HepG2 (cell line): ENCODE measurements around the gene SGO1. TPM values are rescaled to one million over a fixed set of nuclear protein-coding genes. Genes with fewer than 3 reads are reported as not detected.

Experiments
- ATAC-seq: fragments of 200-7000 bp; cut with Tn5 transposase; 3 replicates; pipeline ENCODE4 v1.9.1; 2020; ENCODE audit warnings: mild to moderate bottlenecking, moderate library complexity
- BruUV-seq: library from RNA; stranded (reverse); fragments of 400-500 nt; replicated peaks from 2 replicates; lab custom pipeline; 2021; lab: Mats Ljungman, UMichigan
- CTCF ChIA-PET: fragments of 300-600 bp; formaldehyde crosslinking; extraction: SDS; loops from one replicate; lab custom pipeline; 2021; ENCODE audit warnings: low total read pairs, inconsistent platforms, low intra/inter-chr PET ratio; lab: Yijun Ruan, JAX
- POLR2A ChIA-PET: fragments of 350-600 bp; sonication (Branson Sonifier 250); formaldehyde crosslinking; loops from one replicate; lab custom pipeline; 2020; ENCODE audit warnings: antibody characterized with exemption, inconsistent platforms; lab: Yijun Ruan, JAX
- DNase-seq: peaks from one replicate; pipeline ENCODE4 v3.0.0-alpha.2; 2015; ENCODE audit warnings: low spot score
- FAIRE-seq: peaks from 3 replicates; lab custom pipeline; 2011; peaks lifted over from hg19 to GRCh38; lab: Jason Lieb, UNC
- H2AFZ ChIP-seq: one replicate; pipeline ENCODE4 v1.6.1; 2011; ENCODE audit warnings: low read length, inconsistent platforms
- H3K27ac ChIP-seq: fragments of 300-600 bp; 3 replicates; pipeline ENCODE4 v1.8.0; 2011; ENCODE audit warnings: mixed run types, mild to moderate bottlenecking, mixed read lengths, low read length, inconsistent platforms; ENCODE audit not compliant: insufficient read depth; ENCODE audit errors: extremely low read length
- H3K27me3 ChIP-seq, 2 experiments: fragments of 200-600 bp in 1 of 2; 2 replicates in 1 of 2; 3 replicates in 1 of 2; pipeline versions ENCODE4 v1.6.0 to v1.8.0; 2011; ENCODE audit warnings: low read length in 2 of 2, mild to moderate bottlenecking in 2 of 2, moderate library complexity in 2 of 2, inconsistent platforms in 1 of 2; ENCODE audit not compliant: insufficient read depth in 2 of 2, control insufficient read depth in 1 of 2
- H3K36me3 ChIP-seq, 2 experiments: fragments of 200-600 bp in 1 of 2; replicated peaks in 1 of 2; 2 replicates in 1 of 2; 3 replicates in 1 of 2; pipeline versions ENCODE4 v1.5.1 to v1.8.0; 2011; ENCODE audit warnings: low read length in 2 of 2, inconsistent platforms in 1 of 2; ENCODE audit not compliant: insufficient read depth in 2 of 2, control insufficient read depth in 1 of 2
- H3K4me1 ChIP-seq: 2 replicates; pipeline ENCODE4 v1.5.1; 2012; ENCODE audit warnings: low read length, inconsistent platforms; ENCODE audit not compliant: insufficient read depth
- H3K4me2 ChIP-seq: 2 replicates; pipeline ENCODE4 v1.6.0; 2011; ENCODE audit warnings: low read depth, low read length, inconsistent platforms
- H3K4me3 ChIP-seq, 3 experiments: fragments of 200-600 bp in 1 of 3; sonication (generic), shearing (Covaris generic) in 1 of 3; replicated peaks in 1 of 3; 2 replicates each; pipeline ENCODE4 v1.5.1; 2011 to 2016; ENCODE audit warnings: low read length in 3 of 3, inconsistent platforms in 2 of 3, low read depth in 2 of 3, mild to moderate bottlenecking in 2 of 3, control low read depth in 1 of 3, mixed read lengths in 1 of 3; ENCODE audit not compliant: insufficient read depth in 1 of 3
- H3K79me2 ChIP-seq: one replicate; pipeline ENCODE4 v1.6.1; 2011; ENCODE audit warnings: low read length, inconsistent platforms; ENCODE audit not compliant: insufficient read depth
- H3K9ac ChIP-seq: 2 replicates; pipeline ENCODE4 v1.6.0; 2011; ENCODE audit warnings: mild to moderate bottlenecking, low read depth, low read length, inconsistent platforms; ENCODE audit not compliant: insufficient read depth
- H3K9me3 ChIP-seq: 2 replicates; pipeline ENCODE4 v1.5.1; 2012; ENCODE audit warnings: mild to moderate bottlenecking, low read length
- H4K20me1 ChIP-seq: 2 replicates; pipeline ENCODE4 v1.6.0; 2011; ENCODE audit warnings: inconsistent platforms, mild to moderate bottlenecking, low read length, moderate library complexity; ENCODE audit not compliant: insufficient read depth
- CTCF ChIP-seq: sonication (generic); formaldehyde crosslinking; IDR thresholded peaks from 2 replicates; pipeline ENCODE4 v1.5.0; 2020; ENCODE audit warnings: mild to moderate bottlenecking, missing genetic modification reagents, moderate library complexity
- ELF4 ChIP-seq: sonication (generic); formaldehyde crosslinking; IDR thresholded peaks from 2 replicates; pipeline ENCODE4 v1.5.0; 2020; ENCODE audit warnings: missing genetic modification reagents, mild to moderate bottlenecking, moderate library complexity, borderline replicate concordance
- FOXA1 ChIP-seq, 2 experiments: fragments of 450-650 bp in 1 of 2; sonication (generic) in 1 of 2; formaldehyde crosslinking in 1 of 2; IDR thresholded peaks; 2 replicates each; pipeline versions ENCODE4 v1.4.0 to v1.6.1; 2016 to 2020; ENCODE audit warnings: missing genetic modification reagents in 1 of 2
- FOXM1 ChIP-seq: sonication (generic); formaldehyde crosslinking; IDR thresholded peaks from 2 replicates; pipeline ENCODE4 v1.5.0; 2020; ENCODE audit warnings: missing genetic modification reagents
- HNRNPK ChIP-seq: fragments of 200-400 bp; formaldehyde crosslinking; IDR thresholded peaks from 2 replicates; pipeline ENCODE4 v1.6.1; 2018; ENCODE audit warnings: low read length, low read depth, moderate library complexity, mild to moderate bottlenecking; ENCODE audit not compliant: poor library complexity, severe bottlenecking
- MZF1 ChIP-seq: sonication (generic); formaldehyde crosslinking; IDR thresholded peaks from 2 replicates; pipeline ENCODE4 v1.8.1; 2023; ENCODE audit warnings: mild to moderate bottlenecking, missing genetic modification reagents, borderline replicate concordance
- RAD21 ChIP-seq: fragments of 450-650 bp; formaldehyde crosslinking; IDR thresholded peaks from 2 replicates; pipeline ENCODE4 v1.5.0; 2020; ENCODE audit warnings: mild to moderate bottlenecking
- SMC3 ChIP-seq: IDR thresholded peaks from 2 replicates; pipeline ENCODE4 v1.6.1; 2011; ENCODE audit warnings: low read length, improper control_type of control experiment
- SOX5 ChIP-seq: IDR thresholded peaks from 2 replicates; pipeline ENCODE4 v1.6.1; 2016; ENCODE audit warnings: borderline replicate concordance
- STAG1 ChIP-seq: sonication (generic); formaldehyde crosslinking; IDR thresholded peaks from 2 replicates; pipeline ENCODE4 v1.4.0; 2020; ENCODE audit warnings: missing genetic modification reagents
- ZNF672 ChIP-seq: sonication (generic); formaldehyde crosslinking; IDR thresholded peaks from 2 replicates; pipeline ENCODE4 v1.8.1; 2022; ENCODE audit warnings: missing genetic modification reagents
- WGBS: methylation state at CpG from one replicate; pipeline ENCODE4 v1.1.6; 2017; ENCODE audit warnings: low lambda C conversion rate; 5-methylcytosine and 5-hydroxymethylcytosine counted together
- in situ Hi-C: cut with HindIII; loops from 2 replicates; pipeline ENCODE4 v1.10.0; 2017; ENCODE audit warnings: low pct_unique_long_range_greater_than_20kb; ENCODE audit not compliant: extremely low pct_ligation_motif_present
- intact Hi-C: fragments of 100-400 bp; cut with micrococcal nuclease; formaldehyde crosslinking; loops from one replicate; pipeline ENCODE4 v1.10.0; 2022; ENCODE audit not compliant: unreplicated experiment
- polyA plus RNA-seq, 8 experiments: library from polyadenylated mRNA; depleted of rRNA in 3 of 8; stranded (reverse) in 7 of 8; unstranded in 1 of 8; fragments of >200 nt; fragmentation: Illumina TruSeq in 4 of 8; extraction: Trizol in 4 of 8; gene quantifications; 2 replicates each; pipeline versions ENCODE4 v1.2.1 to v1.2.3, GENCODE V29; 2011 to 2016; ENCODE audit warnings: low read depth in 4 of 8, missing spikeins in 1 of 8, mixed read lengths in 1 of 8; ENCODE audit not compliant: insufficient read depth in 1 of 8
- total RNA-seq, 5 experiments: library from RNA; depleted of rRNA; stranded (reverse); fragments of >200 nt; fragmentation: Illumina TruSeq; extraction: Trizol; gene quantifications; 2 replicates each; pipeline ENCODE4 v1.2.3, GENCODE V29; 2016; ENCODE audit warnings: low read depth in 1 of 5

Gene SGO1
- total and polyA plus RNA-seq, 2 of the 13 experiments (the other 11 are each of a cell fraction or from before 2014, with no cell fraction given) = 2.1 to 16.1 TPM

- POLR2A ChIA-PET = no interaction called here
- Histone ChIP-seq H3K27me3 (no peaks in the 10 kb centered on the region), H3K9me3 (no peaks in the 10 kb centered on the region), H4K20me1 (no peaks in the 10 kb centered on the region), H3K79me2 (no peaks in the 10 kb centered on the region), H2AFZ (no peak overlapping the region), H3K4me1 (no peaks in the 10 kb centered on the region), H3K4me2 (no peak overlapping the region), H3K27ac (no peak overlapping the region), H3K4me3 (no peak overlapping the region), H3K36me3 (no peaks in the 10 kb centered on the region), H3K9ac (no peak overlapping the region)
- no TSS peak for BruUV-seq
- ATAC-seq = peak; percentile 85
- peak; percentile 15 for FAIRE-seq
- WGBS = 0% methylated on average over 1 of the region's 2 CpGs
- in situ Hi-C loops (loop anchor here (25.0 kb wide), 1 partner anchor 1662 kb away; no protein-coding TSS in a partner anchor), intact Hi-C loops (loop anchor here (1.0 to 10.0 kb wide), 4 partner anchors 115 to 1892 kb away; no protein-coding TSS in a partner anchor)
- peak; percentile 56 for DNase-seq
- CTCF ChIA-PET = interaction anchor here (0.7 to 0.9 kb wide), 2 partner anchors 115 to 1258 kb away, joined by 3 to 4 read pairs; no protein-coding TSS in a partner anchor
- TF ChIP-seq SOX5 (CRISPR knock-in tag) (no peak), STAG1 (CRISPR knock-in tag) (peak; percentile 82), FOXA1 (IDR thresholded peaks at IDR 0.05) (no peak), FOXA1 (CRISPR knock-in tag; IDR thresholded peaks at IDR 0.05) (no peak), SMC3 (peak; percentile 60; the same call in 1 of the 2 replicates), MZF1 (CRISPR knock-in tag) (no peak), CTCF (peak; percentile 65), ELF4 (CRISPR knock-in tag) (no peak), ZNF672 (CRISPR knock-in tag) (no peak), HNRNPK (no peak), RAD21 (peak; percentile 40; the same call in 1 of the 2 replicates), FOXM1 (no peak)
These were observed 39.8 kb upstream of the SGO1 start for GRCh38 chr3:20225769-20226168.
